Activated CD4-positive, alpha-beta memory T cell treated with anti-CD3 and anti-CD28 coated beads for 36 hours (primary cell): ENCODE data around the gene RAB3A. TPM values are rescaled to one million over a fixed set of nuclear protein-coding genes. Genes with fewer than 3 reads are reported as not detected.
"Not testable (repeated sequence)": the region's sequence is repeated elsewhere in the genome, so short reads cannot be mapped to it uniquely, and the experiment has no call there.

Experiments used
- CTCF ChIA-PET: fragments of 350-600 bp; sonication (Branson Sonifier 250); formaldehyde crosslinking; loops from one replicate; lab custom pipeline; 2021; ENCODE audit warnings: antibody characterized with exemption, inconsistent platforms; lab: Charles Lee
- POLR2A ChIA-PET: fragments of 350-600 bp; sonication (Branson Sonifier 250); formaldehyde crosslinking; loops from one replicate; lab custom pipeline; 2021; ENCODE audit warnings: antibody characterized with exemption; lab: Charles Lee
- DNase-seq: peaks from one replicate; pipeline ENCODE4 v3.0.0-alpha.2; 2020
- H3K27ac Mint-ChIP-seq: one replicate; pipeline ENCODE4 v1.8.0; 2021; ENCODE audit warnings: mixed read lengths
- H3K27me3 Mint-ChIP-seq: one replicate; pipeline ENCODE4 v1.8.0; 2021; ENCODE audit warnings: mixed read lengths
- H3K36me3 Mint-ChIP-seq: one replicate; pipeline ENCODE4 v1.8.0; 2021; ENCODE audit warnings: mixed read lengths
- H3K4me1 Mint-ChIP-seq: one replicate; pipeline ENCODE4 v1.8.0; 2021; ENCODE audit warnings: low read depth, mixed read lengths
- H3K4me3 Mint-ChIP-seq: one replicate; pipeline ENCODE4 v1.8.0; 2021; ENCODE audit warnings: mild to moderate bottlenecking, mixed read lengths
- H3K9me3 Mint-ChIP-seq: one replicate; pipeline ENCODE4 v1.8.0; 2021; ENCODE audit warnings: mixed read lengths
- intact Hi-C: fragments of 100-400 bp; cut with micrococcal nuclease; formaldehyde crosslinking; loops from one replicate; pipeline ENCODE4 v1.15.1; 2023
- total RNA-seq, 2 experiments: library from RNA; stranded (reverse); gene quantifications; one replicate each; pipeline ENCODE4 v1.2.3, GENCODE V29; 2021

The RAB3A gene
- total RNA-seq, 2 experiments from 2014 or later, result 3.9 to 4.3 TPM

GRCh38 chr19:18167011-18167410 lies 36.8 kb downstream of the RAB3A start:
- POLR2A ChIA-PET, result no interaction called here
- peaks cover 19% of the 10 kb centered on the region for H3K36me3 Mint-ChIP-seq

GRCh38 chr19:18165794-18166544 lies 37.9 kb downstream of the RAB3A start:
- Mint-ChIP-seq H3K9me3 (no peaks in the 10 kb centered on the region), H3K36me3 (peaks cover 19% of the 10 kb centered on the region), H3K27me3 (no peaks in the 10 kb centered on the region), H3K4me1 (no peaks in the 10 kb centered on the region), H3K27ac (no peak overlapping the region), H3K4me3 (no peak overlapping the region)
- DNase-seq, result no peak
- ChIA-PET CTCF (interaction anchor here (1.0 to 2.5 kb wide), 7 partner anchors 8 to 106 kb away, joined by 3 to 35 read pairs (median 4); partner anchors contain the start of gene IFI30), POLR2A (no interaction called here)
- intact Hi-C loops, result no loop called here

More at GRCh38 chr19:18167011-18167410, 36.8 kb downstream of the RAB3A start:
- H3K4me3 Mint-ChIP-seq, result no peak overlapping the region
- H3K27ac Mint-ChIP-seq, result no peak overlapping the region
- no peaks in the 10 kb centered on the region for H3K9me3 Mint-ChIP-seq
- H3K4me1 Mint-ChIP-seq, result no peaks in the 10 kb centered on the region
- intact Hi-C loops, result no loop called here
- CTCF ChIA-PET, result interaction anchor here (1.0 to 2.5 kb wide), 8 partner anchors 10 to 243 kb away, joined by 3 to 35 read pairs (median 4); no protein-coding TSS in a partner anchor
- H3K27me3 Mint-ChIP-seq, result no peaks in the 10 kb centered on the region
- DNase-seq, result no peak

GRCh38 chr19:18164072-18164471 lies 39.8 kb downstream of the RAB3A start:
- H3K36me3 Mint-ChIP-seq, result peaks cover 15% of the 10 kb centered on the region
- intact Hi-C loops, result no loop called here
- POLR2A ChIA-PET, result no interaction called here
- H3K9me3 Mint-ChIP-seq, result no peaks in the 10 kb centered on the region
- peaks cover 4% of the 10 kb centered on the region for H3K4me1 Mint-ChIP-seq
- no peak overlapping the region for H3K27ac Mint-ChIP-seq
- no peaks in the 10 kb centered on the region for H3K27me3 Mint-ChIP-seq
- DNase-seq, result no peak
- no peak overlapping the region for H3K4me3 Mint-ChIP-seq
- CTCF ChIA-PET, result interaction anchor here (0.7 kb wide), 1 partner anchor 44 kb away, joined by 3 read pairs; no protein-coding TSS in a partner anchor

GRCh38 chr19:18161636-18162002 lies 42.2 kb downstream of the RAB3A start:
- Mint-ChIP-seq H3K27me3 (no peaks in the 10 kb centered on the region), H3K4me3 (peak overlapping the region; percentile 29), H3K9me3 (no peaks in the 10 kb centered on the region), H3K27ac (no peak overlapping the region), H3K36me3 (peaks cover 10% of the 10 kb centered on the region), H3K4me1 (peaks cover 4% of the 10 kb centered on the region)
- POLR2A ChIA-PET, result interaction anchor here (2.2 kb wide), 1 partner anchor 10 kb away, joined by 8 read pairs; the partner anchor contains the start of gene PIK3R2
- CTCF ChIA-PET, result interaction anchor here (0.9 to 2.3 kb wide), 7 partner anchors 10 to 64 kb away, joined by 3 to 16 read pairs (median 4); partner anchors contain the start of genes MAST3, MPV17L2 and PIK3R2
- intact Hi-C loops, result loop anchor here (2.0 kb wide), 1 partner anchor 63 kb away; no protein-coding TSS in a partner anchor
- no peak for DNase-seq

- Mint-ChIP-seq H3K27ac (no peak overlapping the region), H3K27me3 (no peaks in the 10 kb centered on the region), H3K4me3 (peak overlapping the region; percentile 64), H3K9me3 (no peaks in the 10 kb centered on the region), H3K4me1 (peaks cover 4% of the 10 kb centered on the region), H3K36me3 (peaks cover 10% of the 10 kb centered on the region)
- ChIA-PET CTCF (interaction anchor here (0.6 to 2.3 kb wide), 12 partner anchors 9 to 117 kb away, joined by 3 to 16 read pairs (median 4); partner anchors contain the start of genes MAST3, MPV17L2 and PIK3R2), POLR2A (interaction anchor here (0.8 to 2.2 kb wide), 2 partner anchors 9 to 157 kb away, joined by 3 to 8 read pairs; partner anchors contain the start of gene PIK3R2)
- intact Hi-C loops, result loop anchor here (2.0 kb wide), 1 partner anchor 64 kb away; no protein-coding TSS in a partner anchor
- DNase-seq, result peak; percentile 84
Measured at GRCh38 chr19:18160971-18161635, 42.7 kb downstream of the RAB3A start.

- no peaks in the 10 kb centered on the region for H3K9me3 Mint-ChIP-seq
- H3K4me3 Mint-ChIP-seq, result peak overlapping the region; percentile 64
- ChIA-PET CTCF (interaction anchor here (0.9 to 2.3 kb wide), 10 partner anchors 9 to 118 kb away, joined by 3 to 16 read pairs (median 4); partner anchors contain the start of genes MAST3, MPV17L2 and PIK3R2), POLR2A (interaction anchor here (0.8 to 2.2 kb wide), 2 partner anchors 9 to 158 kb away, joined by 3 to 8 read pairs; partner anchors contain the start of gene PIK3R2)
- no peaks in the 10 kb centered on the region for H3K27me3 Mint-ChIP-seq
- H3K4me1 Mint-ChIP-seq, result peaks cover 4% of the 10 kb centered on the region
- peak overlapping the region; percentile 38 for H3K27ac Mint-ChIP-seq
- peaks cover 4% of the 10 kb centered on the region for H3K36me3 Mint-ChIP-seq
- DNase-seq, result peak; percentile 32
- intact Hi-C loops, result loop anchor here (2.0 kb wide), 1 partner anchor 64 kb away; no protein-coding TSS in a partner anchor
Measured at GRCh38 chr19:18160493-18160970, 43.3 kb downstream of the RAB3A start.

GRCh38 chr19:18159810-18160209 lies 44.0 kb downstream of the RAB3A start:
- CTCF ChIA-PET, result interaction anchor here (1.0 to 2.3 kb wide), 7 partner anchors 8 to 92 kb away, joined by 3 to 16 read pairs (median 7); partner anchors contain the start of genes MPV17L2 and PIK3R2
- H3K36me3 Mint-ChIP-seq, result peaks cover 3% of the 10 kb centered on the region
- POLR2A ChIA-PET, result interaction anchor here (2.2 kb wide), 1 partner anchor 8 kb away, joined by 8 read pairs; the partner anchor contains the start of gene PIK3R2
- no peak overlapping the region for H3K4me3 Mint-ChIP-seq
- no peaks in the 10 kb centered on the region for H3K27me3 Mint-ChIP-seq
- H3K9me3 Mint-ChIP-seq, result no peaks in the 10 kb centered on the region
- H3K27ac Mint-ChIP-seq, result no peak overlapping the region
- H3K4me1 Mint-ChIP-seq, result peaks cover 6% of the 10 kb centered on the region
- intact Hi-C loops, result loop anchor here (2.0 kb wide), 1 partner anchor 65 kb away; no protein-coding TSS in a partner anchor
- DNase-seq, result no peak

- intact Hi-C loops, H3K36me3 Mint-ChIP-seq, H3K4me3 Mint-ChIP-seq, POLR2A ChIA-PET, H3K9me3 Mint-ChIP-seq, H3K27ac Mint-ChIP-seq, CTCF ChIA-PET, DNase-seq, H3K27me3 Mint-ChIP-seq: not testable (repeated sequence)
- H3K4me1 Mint-ChIP-seq, result peaks cover 11% of the 10 kb centered on the region
Measured at GRCh38 chr19:18159059-18159616, 44.7 kb downstream of the RAB3A start.

- Mint-ChIP-seq H3K27me3 (no peaks in the 10 kb centered on the region), H3K4me3 (no peak overlapping the region), H3K4me1 (peaks cover 15% of the 10 kb centered on the region), H3K9me3 (no peaks in the 10 kb centered on the region), H3K27ac (no peak overlapping the region), H3K36me3 (peaks cover 3% of the 10 kb centered on the region)
- ChIA-PET POLR2A (interaction anchor here (0.6 kb wide), 1 partner anchor 66 kb away, joined by 3 read pairs; no protein-coding TSS in a partner anchor), CTCF (no interaction called here)
- DNase-seq, result no peak
- intact Hi-C loops, result no loop called here
Measured at GRCh38 chr19:18158467-18158866, 45.4 kb downstream of the RAB3A start.

GRCh38 chr19:18157465-18158063 lies 46.3 kb downstream of the RAB3A start:
- H3K36me3 Mint-ChIP-seq, result no peaks in the 10 kb centered on the region
- H3K27me3 Mint-ChIP-seq, result no peaks in the 10 kb centered on the region
- ChIA-PET CTCF (interaction anchor here (0.5 kb wide), 1 partner anchor 584 kb away, joined by 3 read pairs; no protein-coding TSS in a partner anchor), POLR2A (interaction anchor here (0.6 kb wide), 1 partner anchor 67 kb away, joined by 3 read pairs; no protein-coding TSS in a partner anchor)
- H3K4me1 Mint-ChIP-seq, result peaks cover 15% of the 10 kb centered on the region
- no peak for DNase-seq
- no peak overlapping the region for H3K4me3 Mint-ChIP-seq
- intact Hi-C loops, result no loop called here
- no peak overlapping the region for H3K27ac Mint-ChIP-seq
- H3K9me3 Mint-ChIP-seq, result no peaks in the 10 kb centered on the region
